CD4-positive, alpha-beta T cell treated with Interleukin-1 beta for 1 hour (primary cell): ENCODE measurements around the gene HHAT.

Experiments
- DNase-seq, 2 donors: peaks; one replicate each; pipeline ENCODE4 v3.0.0-alpha.2; 2020 to 2022

The HHAT gene

DNA sequence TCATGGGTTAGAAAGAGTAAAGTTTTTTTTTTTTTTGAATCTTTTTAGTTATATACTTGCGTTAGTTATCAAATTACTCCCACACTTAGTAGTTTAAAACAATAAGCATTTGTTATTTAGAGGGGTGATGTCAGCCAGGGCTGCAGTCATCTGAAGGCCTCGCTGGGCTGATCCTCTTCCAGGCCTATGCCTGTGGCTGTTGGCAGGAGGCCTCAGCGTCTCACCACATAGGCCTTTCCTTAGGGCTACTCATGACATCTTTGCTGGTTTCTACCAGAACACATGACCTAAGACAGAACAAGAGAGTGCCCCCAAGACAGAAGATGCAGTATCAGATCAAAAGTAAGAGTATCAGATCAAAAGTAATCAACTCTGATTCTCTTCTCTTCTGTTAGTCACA, 167.4 kb downstream of the HHAT start:
- DNase-seq, result no peak

DNA sequence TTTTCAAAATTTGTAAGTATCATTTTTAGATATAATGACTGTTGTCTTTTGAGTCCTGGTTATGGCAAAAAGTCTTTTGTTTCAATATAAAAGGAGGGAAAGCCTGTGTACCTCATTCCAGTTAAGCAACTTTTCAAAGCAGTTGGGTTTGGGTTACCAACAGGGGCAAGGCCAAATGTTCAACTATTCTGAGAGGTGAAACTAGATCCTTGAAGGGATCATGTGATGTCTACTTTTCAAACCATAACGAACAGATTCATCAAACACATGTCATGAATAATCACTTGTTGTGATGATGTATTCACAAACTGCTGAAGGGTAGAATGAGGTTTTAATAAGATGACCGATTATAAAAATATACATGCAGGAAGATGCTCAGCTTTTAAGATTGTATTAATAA, 171.3 kb downstream of the HHAT start:
- DNase-seq, result no peak

DNA sequence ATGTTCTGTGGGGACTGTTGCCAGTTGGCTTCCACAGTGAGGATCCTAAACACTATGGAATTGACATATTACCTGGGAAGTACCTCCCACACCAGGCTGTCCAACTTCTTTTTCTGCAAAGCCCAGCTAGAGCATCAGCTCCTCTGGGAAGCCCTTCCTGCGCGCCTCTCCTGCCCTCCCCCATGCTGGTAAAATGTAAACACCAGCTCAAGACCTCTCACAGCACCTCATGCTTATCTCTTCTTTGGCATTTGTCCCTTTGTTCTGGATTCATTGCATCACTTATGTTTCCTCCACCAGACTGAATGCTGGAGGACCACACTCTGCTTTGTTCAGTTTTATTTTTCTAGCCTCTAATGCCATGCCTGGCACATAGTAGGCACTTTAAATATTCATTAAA, 172.1 kb downstream of the HHAT start:
- no peak for DNase-seq

DNA sequence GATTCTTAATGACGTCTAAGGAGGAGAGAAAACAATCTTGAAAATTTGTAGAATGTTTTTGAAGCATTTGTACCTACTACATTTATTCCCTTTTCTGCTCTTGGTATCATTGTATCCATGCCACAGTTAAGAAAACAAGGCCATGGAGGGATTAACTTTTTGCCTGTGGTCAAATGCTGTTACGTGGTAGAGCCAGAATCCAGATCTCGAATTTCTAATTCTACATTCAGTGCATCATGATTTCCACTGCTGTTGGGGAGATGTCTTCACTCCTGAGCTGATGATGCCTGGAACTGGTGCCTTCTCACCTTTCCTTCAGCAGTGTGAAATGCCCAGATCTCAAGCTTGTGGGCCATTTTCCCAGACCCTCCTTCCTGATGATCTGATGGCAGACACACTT, 175.6 kb downstream of the HHAT start:
- DNase-seq, result no peak

DNA sequence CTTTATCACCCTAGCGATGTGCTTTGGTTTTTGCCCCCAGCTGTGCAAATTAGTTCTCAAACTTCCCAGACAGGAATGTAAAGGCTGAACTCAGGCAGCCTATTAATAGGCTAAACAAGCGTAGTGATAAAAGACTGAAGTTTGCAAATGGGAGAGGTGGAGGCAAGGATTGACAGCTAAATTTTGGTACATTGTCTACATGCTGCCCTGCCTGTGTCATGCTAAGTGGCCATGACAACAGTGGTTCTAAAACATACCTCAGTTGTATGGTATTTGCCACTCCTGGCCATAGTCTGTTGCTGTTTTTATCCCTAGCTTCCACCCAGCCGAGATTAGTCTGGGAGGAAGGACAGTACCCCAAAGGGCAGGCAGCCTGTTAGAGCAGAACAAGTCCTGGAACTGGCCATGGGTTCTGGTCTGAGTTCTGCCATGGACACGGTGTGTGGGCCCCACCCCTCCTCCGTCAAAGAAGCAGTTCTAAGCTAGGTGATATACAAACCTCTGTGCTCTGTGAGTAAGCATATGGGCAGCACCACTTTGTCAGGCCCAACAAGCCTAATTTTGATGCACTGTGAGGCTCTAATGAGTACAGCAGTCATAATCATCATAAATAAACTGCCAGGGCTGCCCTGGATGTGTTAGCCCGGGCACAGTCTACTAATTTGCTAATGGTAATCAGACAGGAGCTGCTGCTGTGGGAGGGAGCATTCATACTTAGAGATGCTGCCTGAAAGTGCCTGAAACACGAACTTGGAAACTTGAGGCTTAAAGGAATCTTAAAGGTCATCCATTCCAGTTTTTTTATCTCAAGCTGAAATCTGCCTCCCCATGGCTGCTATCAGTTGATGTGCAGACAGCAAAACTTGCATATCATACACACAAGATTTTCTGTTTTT, 177.1 kb downstream of the HHAT start:
- DNase-seq, result no peak

DNA sequence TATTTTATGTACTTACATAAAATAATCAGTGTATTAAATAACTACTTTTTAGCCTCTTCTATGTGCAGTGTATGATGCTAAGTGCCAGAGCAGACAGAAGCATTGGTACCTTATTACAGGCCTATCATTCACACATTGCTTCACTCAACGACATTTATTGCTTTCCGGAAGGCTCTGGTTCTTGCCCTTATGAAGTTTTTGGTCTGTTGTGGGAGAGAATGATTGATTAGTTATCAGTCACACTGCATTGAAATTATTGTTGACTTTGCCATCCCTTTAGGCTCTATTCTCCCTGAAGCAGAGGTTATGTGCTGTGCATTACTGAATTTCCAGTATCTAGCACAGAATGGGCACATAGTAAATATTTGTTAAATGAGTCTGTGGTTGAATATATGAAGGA, 178.0 kb downstream of the HHAT start:
- DNase-seq, result no peak

DNA sequence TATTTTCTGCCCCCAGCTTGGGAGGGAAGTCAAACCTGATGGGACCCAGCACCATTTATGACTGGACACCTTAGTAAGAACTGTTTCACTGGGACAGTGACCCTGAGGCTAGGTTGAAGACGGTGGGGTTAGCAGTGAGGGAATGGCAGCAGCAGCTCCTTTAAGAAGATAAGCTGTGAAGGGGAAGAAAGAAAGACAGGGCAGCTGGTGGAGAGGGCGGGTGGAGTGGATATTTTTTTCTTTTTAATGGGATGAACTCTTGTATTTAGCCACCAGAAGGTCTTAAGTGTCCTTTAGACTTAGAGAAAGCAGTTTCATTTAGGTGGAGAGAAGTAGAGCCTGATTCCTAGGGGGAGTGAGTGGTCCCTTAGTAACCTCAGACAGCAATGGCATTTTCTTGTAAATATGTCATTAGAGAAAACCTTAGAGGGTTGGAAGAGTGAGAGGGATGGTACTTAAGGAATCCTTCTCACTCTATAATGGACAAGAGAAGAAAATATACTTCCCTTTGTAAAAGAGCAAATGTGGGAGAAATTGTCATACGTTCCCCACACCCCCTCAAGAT, 187.5 kb downstream of the HHAT start:
- DNase-seq, result no peak

DNA sequence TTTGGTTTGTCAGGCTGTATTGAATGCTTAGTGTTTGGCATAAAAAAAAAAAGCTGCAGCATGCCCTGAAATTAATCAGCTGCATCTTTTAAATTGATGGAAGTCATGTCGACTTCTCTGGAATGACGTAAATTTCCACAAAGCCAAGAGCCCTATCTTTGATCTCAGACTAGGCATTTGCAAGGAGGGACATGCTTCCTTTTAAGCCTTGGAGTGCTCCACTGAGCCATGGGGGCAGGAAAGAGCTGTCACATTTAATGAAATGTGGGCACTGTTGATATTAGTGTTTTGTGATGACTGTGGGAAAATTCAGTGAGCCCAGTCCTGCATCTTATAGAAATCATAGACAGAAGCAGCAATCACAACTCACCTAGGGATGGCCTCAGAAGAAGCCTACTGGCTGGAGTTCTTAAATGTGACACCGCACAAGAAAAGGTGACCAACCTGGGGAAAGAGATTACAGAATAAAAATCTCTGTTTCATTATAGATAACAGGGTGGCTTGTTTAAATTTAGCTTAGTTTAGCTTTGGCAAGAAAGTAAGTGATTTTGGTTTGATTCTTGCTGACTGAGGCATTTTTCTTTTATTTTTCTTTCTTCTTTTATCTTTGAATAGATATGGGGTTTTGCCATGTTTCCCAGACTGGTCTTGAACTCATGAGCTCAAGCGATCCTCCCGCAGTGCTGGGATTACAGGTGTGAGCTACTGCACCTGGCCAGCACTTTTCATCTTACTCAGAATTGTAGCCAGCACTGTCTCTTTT, 188.2 kb downstream of the HHAT start:
- DNase-seq, result no peak

DNA sequence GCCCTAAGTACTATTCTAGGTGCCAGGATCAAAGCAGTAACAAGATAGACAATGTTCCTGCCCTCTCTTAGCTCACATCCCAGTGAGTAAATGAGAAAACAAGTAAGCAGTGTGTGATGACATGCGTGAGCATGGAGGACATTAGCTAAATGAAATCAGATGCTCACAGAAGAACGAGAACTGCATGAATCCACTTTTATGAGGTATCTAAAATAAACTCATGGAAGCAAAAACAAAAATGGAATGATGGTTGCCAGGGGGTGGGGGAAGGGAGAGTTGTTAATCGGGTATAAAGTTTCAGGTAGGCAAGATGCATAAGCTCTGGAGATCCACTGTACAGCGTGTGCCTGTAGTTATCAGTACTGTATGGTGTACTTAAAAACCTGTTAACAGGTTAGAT, 195.1 kb downstream of the HHAT start:
- no peak for DNase-seq

DNA sequence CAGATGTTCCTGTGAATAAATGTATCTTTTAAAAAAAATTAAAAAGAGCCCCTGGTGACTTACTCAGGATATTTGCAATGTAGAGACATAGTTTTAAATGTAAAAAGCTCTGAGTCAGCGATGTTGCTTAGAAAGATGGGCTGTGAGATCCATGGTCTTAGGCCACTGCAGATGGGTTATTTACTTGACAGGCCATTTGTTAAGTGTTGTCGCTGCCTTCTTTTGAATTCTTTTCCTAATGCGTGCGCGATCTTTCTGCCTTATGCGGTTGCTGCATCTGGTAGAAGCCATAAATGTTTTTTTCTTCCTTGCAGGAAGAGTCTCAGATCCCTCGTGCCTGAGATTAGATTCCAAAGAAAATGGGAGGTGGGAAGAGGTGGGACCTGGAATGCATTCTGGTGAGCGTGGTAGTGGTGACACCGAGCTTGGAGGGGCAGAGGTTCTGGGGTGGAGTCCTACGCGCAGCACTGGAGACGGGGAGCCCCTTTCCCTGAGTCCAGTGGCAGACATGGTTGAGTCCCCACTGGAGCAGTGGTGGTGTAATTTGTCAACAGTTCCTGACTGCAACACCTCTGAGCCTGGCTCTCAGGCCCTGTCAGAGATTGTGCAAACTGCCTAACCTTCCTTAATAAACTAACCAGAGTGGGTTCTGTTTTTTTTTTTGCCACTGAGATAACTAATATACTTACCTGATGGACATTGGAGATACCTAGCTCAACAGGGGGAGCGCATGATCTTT, 197.2 kb downstream of the HHAT start:
- DNase-seq, result no peak

DNA sequence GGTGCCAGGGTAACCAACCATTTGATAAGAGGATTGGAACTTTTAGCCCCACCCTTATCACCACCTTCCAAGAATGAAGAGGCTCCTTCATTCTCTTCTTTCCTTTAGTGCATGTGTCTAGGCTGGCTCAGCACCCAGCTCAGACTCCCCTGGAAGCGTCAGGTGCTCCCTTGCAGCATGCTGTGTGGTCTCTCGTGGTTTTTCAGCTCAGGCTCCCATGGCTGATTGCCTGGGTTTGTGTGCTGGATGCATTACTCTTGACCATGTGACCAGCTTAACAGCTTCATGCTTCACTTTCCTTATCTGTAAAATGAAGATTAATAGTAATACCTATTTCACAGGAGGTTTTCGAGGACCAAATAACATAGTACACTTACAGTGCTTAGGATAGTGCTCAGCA, 198.4 kb downstream of the HHAT start:
- no peak for DNase-seq

DNA sequence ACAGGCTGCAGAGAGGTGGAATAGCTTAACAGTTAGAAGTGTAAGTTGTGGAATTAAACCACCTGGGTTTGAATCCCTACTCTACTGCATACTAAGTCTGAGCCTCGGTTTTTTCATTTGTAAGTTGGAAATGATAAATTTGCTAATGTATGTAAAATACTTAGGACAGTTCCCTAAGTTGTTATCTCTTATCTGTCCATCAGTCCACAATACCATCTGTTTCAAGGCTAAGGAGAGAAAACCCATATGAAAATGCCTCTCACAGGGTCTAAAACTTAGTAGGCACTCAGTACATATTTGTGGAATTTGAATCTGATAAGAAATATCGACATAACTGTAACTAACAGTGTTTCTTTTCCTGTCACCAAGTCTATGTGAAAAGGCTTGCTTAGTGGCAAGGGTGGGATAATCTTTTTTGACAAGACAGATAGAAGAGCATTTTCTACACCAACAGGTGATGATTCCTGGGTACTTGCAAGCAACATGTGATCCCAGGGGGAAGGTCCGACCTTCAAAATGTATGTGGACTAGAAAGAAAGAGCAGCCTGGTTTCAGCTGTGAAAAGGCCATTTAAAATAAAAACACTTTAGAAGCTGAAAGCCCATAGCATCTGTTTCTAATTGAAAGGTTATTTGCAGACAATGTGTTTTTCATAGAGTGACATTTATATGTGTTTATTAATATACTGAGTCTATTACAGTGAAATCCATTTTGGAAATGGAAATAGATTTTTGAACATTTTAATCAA, 202.9 kb downstream of the HHAT start:
- DNase-seq, result no peak

DNA sequence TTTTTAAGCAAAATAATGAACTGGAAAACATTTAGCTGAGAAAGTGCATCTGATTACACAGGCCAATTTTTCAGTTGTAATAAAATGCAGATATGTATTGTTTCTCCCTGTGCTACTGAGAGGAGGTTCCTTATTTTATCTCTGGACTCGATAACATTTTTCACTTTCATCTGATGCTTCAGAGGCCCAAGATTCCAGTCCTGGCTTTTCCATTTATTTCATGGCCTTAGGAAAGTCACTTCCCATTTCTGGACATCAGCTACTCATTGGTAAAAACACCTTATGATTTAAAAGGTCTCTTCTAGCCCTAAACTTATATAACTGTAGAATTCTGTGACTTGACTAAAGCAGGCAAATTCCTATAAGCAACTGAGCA, 203.5 kb downstream of the HHAT start:
- DNase-seq, result no peak

DNA sequence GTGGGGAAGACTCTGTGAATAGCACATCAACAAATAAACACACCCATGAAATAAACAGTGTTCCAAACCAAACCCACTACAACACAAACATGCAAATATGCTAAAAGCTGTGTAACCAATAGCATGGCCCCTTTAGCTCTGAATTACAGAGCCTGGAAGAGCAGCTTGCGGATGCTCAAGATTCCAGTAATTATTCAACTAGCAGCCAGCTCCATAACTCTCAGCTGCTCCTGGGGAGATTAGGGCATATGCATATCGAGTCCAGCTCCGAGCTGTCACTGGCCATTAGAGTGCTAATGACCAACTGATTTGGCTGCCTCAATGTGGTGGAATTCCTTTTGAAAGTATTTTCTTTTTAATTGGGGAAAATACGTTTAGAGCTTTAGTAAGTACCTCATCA, 207.1 kb downstream of the HHAT start:
- DNase-seq, result no peak

DNA sequence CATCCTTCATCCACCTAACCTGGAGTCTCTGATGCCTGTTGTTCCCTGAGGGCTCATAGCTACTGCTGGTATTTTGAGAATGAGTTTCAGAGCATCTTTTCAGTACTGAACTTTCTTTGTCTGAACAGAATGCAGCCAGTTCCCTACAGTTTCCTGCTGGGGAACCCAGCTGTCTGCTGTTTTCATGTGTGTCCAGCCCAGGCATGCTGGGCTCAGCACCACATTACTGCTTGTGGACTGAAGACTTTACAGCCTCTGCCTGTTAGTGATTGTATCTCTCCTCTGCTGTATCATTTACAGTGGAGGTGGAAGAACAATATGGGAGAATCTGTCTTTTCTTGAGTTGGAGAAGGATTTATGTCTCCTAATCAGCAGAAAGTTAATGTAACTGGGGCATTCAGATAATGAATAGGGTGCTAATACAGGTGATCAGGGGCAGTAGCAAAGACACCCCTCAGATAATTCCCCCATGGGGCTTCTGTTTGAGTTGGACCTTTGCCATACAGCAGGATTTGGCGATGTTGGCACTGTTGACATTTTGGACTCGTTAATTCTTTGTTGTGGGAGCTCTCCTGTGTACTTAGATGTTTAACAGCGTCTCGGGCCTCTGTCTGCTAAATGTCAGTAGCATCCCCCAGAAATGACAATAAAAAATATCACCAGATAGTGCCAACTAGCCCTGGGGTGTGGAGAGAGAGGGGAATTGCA, 207.7 kb downstream of the HHAT start:
- DNase-seq, result no peak

DNA sequence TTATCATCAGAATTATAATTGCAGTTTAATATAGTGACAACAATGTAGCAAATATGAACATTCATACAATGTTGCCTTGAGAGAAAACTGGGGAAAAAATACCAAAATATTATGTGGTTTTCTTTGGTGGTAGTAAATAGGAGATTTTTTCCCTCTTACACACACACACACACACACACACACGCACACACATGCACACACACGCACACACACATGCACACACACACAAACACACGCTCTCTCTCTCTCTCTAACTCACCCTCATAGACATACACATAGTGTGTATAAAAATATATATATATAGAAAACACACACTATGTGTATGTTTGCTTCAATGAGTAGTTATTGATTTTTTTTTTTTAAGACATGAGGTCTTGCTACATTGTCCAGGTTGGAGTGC, 211.6 kb downstream of the HHAT start:
- no peak for DNase-seq

DNA sequence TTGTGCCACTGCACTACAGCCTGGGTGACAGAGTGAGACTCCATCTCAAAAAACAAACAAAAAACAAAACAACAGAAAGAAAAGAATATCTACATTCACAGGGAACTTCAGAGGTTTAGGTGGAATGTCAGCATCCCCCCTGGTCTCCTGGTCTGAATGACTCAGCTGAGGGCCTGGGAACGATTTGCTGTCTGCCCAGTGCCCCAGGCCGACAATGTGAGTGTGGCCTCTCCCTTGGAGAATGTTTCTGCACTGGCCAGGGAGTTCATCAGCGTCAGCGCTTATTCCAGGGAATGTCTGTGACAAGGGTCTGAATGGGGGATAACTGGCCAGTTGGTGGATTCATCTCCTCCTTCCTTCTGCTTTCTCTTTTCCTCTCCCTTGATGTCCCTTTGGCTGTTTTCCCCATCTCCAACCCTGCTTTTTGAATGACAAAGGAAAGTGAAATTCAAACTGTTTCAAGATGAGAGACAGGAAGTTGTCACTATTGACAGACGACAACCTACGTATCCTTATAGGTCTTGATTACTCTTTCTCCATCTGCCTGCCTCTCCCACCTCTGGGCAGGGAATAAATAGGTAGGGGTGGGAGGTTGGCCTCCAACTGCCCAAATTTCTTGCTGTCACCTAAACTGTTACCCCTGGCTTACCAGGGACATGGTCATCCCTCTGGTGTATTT, 213.1 kb downstream of the HHAT start:
- DNase-seq, result no peak

DNA sequence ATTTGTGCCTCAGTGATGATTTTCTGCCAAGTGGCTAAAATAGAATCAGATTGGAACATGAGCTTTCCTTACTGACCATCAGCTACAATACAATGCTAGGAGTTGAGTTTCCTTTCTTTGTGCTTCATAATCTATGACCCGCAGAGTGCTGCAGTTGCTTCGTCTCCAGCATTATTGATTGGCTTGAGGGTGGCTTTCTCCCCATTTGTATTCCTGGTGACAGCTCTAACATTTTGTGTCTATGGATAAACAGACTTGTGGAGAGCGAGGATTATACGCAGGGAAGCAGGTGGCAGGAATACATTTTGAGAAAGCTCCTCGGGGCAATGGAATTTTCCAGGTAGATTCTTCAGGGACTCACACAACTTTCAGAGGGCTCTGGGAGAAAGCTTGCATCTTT, 223.2 kb downstream of the HHAT start:
- no peak for DNase-seq

DNA sequence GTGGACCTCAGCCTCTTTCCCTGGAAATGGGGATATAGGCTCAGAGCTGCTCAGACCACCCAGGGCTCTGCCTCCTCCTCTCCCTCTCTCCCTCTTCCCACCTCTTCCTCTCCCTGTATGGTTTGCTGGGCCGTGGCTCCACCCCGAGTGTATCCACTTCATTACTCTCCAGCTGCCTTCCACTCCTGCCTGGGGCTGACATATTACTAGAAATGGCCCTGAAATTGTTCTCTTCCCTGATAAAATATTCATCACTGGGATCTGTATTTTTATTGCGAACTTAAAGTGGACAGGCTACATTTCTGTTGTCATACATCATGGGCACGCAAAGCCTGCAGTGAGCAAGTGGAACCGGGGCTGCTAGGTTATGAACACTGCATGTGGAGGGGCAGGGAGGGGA, 225.0 kb downstream of the HHAT start:
- DNase-seq, result no peak

DNA sequence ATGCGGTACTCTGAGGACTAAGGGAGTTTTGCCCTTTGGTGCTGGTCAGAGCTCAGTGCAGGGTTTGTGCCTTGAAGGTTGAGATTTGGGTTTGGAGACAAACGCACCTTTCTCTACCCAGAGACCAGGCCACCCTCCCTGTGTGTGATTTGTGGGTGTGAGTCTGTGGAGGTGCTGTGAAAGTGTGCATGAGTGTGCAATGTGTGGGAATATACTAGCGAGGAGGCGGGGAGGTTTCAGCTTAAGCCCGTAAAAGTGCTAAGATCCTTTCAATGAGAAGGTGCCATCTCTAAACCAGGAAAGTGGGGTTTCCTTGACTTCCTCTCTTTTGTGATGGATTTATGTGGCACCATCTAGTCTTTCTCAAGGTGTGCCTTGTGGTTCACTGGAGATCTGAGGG, 225.7 kb downstream of the HHAT start:
- no peak for DNase-seq

DNA sequence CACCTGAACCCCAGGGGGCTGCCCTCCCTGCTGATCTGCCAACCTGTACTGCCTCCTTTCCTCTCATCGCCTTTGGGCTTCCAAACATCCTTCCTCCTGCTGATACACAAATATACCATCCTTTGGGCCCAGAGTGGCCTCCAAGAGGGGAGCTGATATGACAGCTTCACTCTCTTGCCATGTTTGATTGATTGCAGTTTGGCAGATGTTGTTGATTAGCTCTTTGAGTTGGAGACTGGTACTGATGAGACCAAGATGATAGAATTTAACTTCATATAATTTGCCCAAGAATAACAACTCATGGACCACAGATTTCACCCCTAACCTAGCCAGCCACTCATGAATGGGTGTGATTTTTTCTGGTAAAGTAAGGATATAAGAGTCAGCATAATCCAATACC, 227.8 kb downstream of the HHAT start:
- DNase-seq, result no peak
